ENCODE data around the gene EMILIN3. TPM values are rescaled to one million over a fixed set of nuclear protein-coding genes. Genes with fewer than 3 reads are reported as not detected.

EMILIN3 gene
- polyA plus RNA-seq, 1 experiment = 0.12 TPM

GRCh38 chr20:41364236-41364855, 2.3 kb downstream of the EMILIN3 start:
- CTCF ChIA-PET = no interaction called here
- TF ChIP-seq, protein P1, sequence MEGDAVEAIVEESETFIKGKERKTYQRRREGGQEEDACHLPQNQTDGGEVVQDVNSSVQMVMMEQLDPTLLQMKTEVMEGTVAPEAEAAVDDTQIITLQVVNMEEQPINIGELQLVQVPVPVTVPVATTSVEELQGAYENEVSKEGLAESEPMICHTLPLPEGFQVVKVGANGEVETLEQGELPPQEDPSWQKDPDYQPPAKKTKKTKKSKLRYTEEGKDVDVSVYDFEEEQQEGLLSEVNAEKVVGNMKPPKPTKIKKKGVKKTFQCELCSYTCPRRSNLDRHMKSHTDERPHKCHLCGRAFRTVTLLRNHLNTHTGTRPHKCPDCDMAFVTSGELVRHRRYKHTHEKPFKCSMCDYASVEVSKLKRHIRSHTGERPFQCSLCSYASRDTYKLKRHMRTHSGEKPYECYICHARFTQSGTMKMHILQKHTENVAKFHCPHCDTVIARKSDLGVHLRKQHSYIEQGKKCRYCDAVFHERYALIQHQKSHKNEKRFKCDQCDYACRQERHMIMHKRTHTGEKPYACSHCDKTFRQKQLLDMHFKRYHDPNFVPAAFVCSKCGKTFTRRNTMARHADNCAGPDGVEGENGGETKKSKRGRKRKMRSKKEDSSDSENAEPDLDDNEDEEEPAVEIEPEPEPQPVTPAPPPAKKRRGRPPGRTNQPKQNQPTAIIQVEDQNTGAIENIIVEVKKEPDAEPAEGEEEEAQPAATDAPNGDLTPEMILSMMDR (IDR thresholded peaks at IDR 0.05; ENCODE audit: low read depth, low read length) = no peak
- Histone ChIP-seq H3K9me3 (ENCODE audit: control insufficient read depth, insufficient read depth, low read length) (peaks cover 3% of the 10 kb centered on the region; the same call in 1 of the 2 replicates), H3K27me3 (ENCODE audit: control insufficient read depth, insufficient read depth, low read length) (peaks cover 37% of the 10 kb centered on the region), H3K27ac (ENCODE audit: low read depth, low read length) (no peak overlapping the region), H3K4me3 (ENCODE audit: low read depth, low read length) (no peak overlapping the region)
- POLR2A ChIA-PET = no interaction called here
- no peak for DNase-seq (ENCODE audit: low read depth, low spot score)

GRCh38 chr20:41363601-41364000, 3.0 kb downstream of the EMILIN3 start:
- peaks cover 3% of the 10 kb centered on the region; the same call in 1 of the 2 replicates for H3K9me3 ChIP-seq (ENCODE audit: control insufficient read depth, insufficient read depth, low read length)
- H3K27ac ChIP-seq (ENCODE audit: low read depth, low read length) = no peak overlapping the region
- no peak overlapping the region for H3K4me3 ChIP-seq (ENCODE audit: low read depth, low read length)
- ChIA-PET CTCF (no interaction called here), POLR2A (no interaction called here)
- no peak for DNase-seq (ENCODE audit: low read depth, low spot score)
- peaks cover 34% of the 10 kb centered on the region for H3K27me3 ChIP-seq (ENCODE audit: control insufficient read depth, insufficient read depth, low read length)
- TF ChIP-seq, protein P1 (IDR thresholded peaks at IDR 0.05; ENCODE audit: low read depth, low read length) = no peak

GRCh38 chr20:41362748-41363140, 3.9 kb downstream of the EMILIN3 start:
- no peak overlapping the region for H3K4me3 ChIP-seq (ENCODE audit: low read depth, low read length)
- peaks cover 34% of the 10 kb centered on the region for H3K27me3 ChIP-seq (ENCODE audit: control insufficient read depth, insufficient read depth, low read length)
- ChIA-PET POLR2A (no interaction called here), CTCF (interaction anchor here (0.5 to 0.8 kb wide), 2 partner anchors 36 to 289 kb away, joined by 3 read pairs; no protein-coding TSS in a partner anchor)
- peaks cover 3% of the 10 kb centered on the region; the same call in 1 of the 2 replicates for H3K9me3 ChIP-seq (ENCODE audit: control insufficient read depth, insufficient read depth, low read length)
- TF ChIP-seq, protein P1 (IDR thresholded peaks at IDR 0.05; ENCODE audit: low read depth, low read length) = no peak
- DNase-seq (ENCODE audit: low read depth, low spot score) = no peak
- no peak overlapping the region for H3K27ac ChIP-seq (ENCODE audit: low read depth, low read length)

DNA sequence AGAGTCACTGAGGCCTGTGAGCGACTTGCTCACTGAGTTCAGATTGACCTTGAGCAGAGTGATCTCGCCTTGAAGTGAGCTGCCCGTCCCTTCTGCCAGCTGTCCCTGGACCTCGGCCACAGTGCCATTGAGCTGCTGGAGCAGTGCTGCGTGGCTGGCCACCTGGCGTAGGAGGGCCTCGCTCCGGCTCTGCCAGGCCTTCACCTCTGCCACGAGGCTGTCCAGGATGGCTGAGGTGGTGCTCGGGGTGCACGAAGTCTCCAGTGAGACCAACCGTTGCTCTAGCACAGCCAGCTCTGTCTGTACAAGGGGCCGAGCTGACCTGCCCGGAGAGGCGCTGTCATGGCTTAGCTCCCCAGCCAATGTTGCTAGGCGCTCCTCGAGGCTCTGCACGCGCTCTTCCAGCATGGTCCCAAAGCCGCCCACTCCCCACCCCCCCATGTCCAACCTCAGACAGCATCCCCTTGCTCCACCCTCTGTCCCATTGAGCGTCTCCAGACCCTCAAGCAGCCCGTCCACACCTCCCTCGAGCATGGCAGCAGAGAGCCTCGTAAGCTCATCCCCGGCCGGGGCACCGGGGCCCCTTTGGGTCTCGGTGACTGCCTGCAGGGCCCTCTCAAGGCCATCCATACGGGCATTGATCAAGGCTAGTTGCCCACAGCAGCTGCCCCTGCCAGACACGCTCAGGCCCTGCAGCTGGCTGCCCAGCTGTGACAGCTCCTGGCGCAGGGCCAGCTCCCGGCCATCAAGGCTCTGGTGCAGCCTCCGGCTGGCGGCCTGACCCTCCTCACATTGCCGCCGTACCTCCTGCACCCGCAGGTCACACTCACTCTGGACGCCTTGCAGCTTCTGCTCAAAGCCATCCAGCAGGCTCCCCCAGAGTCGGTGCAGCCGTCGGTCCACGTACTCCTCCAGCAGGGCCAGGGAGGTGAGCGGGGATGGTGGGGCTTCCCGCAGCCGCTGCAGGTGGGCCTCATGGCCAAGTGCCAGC, 4.6 kb downstream of the EMILIN3 start:
- Histone ChIP-seq H3K9me3 (ENCODE audit: control insufficient read depth, insufficient read depth, low read length) (peaks cover 3% of the 10 kb centered on the region; the same call in 1 of the 2 replicates), H3K27me3 (ENCODE audit: control insufficient read depth, insufficient read depth, low read length) (peaks cover 27% of the 10 kb centered on the region), H3K27ac (ENCODE audit: low read depth, low read length) (no peak overlapping the region), H3K4me3 (ENCODE audit: low read depth, low read length) (no peak overlapping the region)
- ChIA-PET CTCF (interaction anchor here (0.5 to 1.1 kb wide), 4 partner anchors 37 to 390 kb away, joined by 3 to 4 read pairs (median 3); no protein-coding TSS in a partner anchor), POLR2A (no interaction called here)
- TF ChIP-seq, protein P1 (IDR thresholded peaks at IDR 0.05; ENCODE audit: low read depth, low read length) = no peak
- DNase-seq (ENCODE audit: low read depth, low spot score) = no peak
